Neutrophil (primary cell): ENCODE data around the gene DAB1.

Experiments
- H3K27ac ChIP-seq: fragments of 200-600 bp; sonication (generic); 2 replicates; pipeline ENCODE4 v1.5.1; 2016; ENCODE audit warnings: mild to moderate bottlenecking, moderate library complexity
- H3K27me3 ChIP-seq: fragments of 200-600 bp; sonication (generic); 2 replicates; pipeline ENCODE4 v1.6.0; 2016; ENCODE audit warnings: mild to moderate bottlenecking
- H3K36me3 ChIP-seq: fragments of 200-600 bp; sonication (generic); 2 replicates; pipeline ENCODE4 v1.5.1; 2017
- H3K4me1 ChIP-seq, 2 experiments: fragments of 200-600 bp in 1 of 2; sonication (generic) in 1 of 2; 1 replicate in 1 of 2; 2 replicates in 1 of 2; pipeline versions ENCODE4 v1.5.1 to v1.6.1; 2013 to 2016; ENCODE audit warnings: low read depth in 1 of 2, low read length in 1 of 2, mild to moderate bottlenecking in 1 of 2, moderate library complexity in 1 of 2; ENCODE audit not compliant: control insufficient read depth in 1 of 2, insufficient read depth in 1 of 2
- H3K4me3 ChIP-seq, 2 experiments: fragments of 200-600 bp in 1 of 2; sonication (generic) in 1 of 2; 1 replicate in 1 of 2; 2 replicates in 1 of 2; pipeline ENCODE4 v1.5.1; 2013 to 2016; ENCODE audit warnings: low read depth in 1 of 2, low read length in 1 of 2, mild to moderate bottlenecking in 1 of 2, moderate library complexity in 1 of 2
- H3K9me3 ChIP-seq: fragments of 200-600 bp; sonication (generic); 2 replicates; pipeline ENCODE4 v1.5.1; 2016
- TF ChIP-seq, protein P1 (sequence below): fragments of 200-600 bp; sonication (generic); IDR thresholded peaks from 2 replicates; pipeline ENCODE4 v1.5.1; 2016; ENCODE audit warnings: antibody characterized with exemption

The DAB1 gene

DNA sequence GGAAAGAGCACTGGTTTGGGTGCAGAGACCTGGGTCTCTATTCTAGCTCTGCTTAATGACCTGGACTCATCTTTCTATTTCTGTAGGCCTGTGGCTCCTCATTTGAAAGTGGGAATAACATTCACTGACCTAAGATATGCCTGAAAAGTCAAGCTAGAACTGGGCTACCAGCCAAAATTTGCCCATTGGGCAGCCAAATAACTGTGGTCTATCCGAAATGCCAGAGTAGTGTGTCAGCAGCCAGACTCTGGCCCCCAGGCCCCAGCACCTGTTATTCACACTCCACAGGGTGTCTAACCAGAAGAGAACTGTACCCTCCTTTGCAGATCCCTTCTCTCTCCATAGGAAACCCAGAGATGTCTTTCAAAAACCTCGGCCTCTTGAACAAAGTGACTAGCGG is 12.6 kb downstream of the DAB1 start:
- Histone ChIP-seq H3K27me3 (no peaks in the 10 kb centered on the region), H3K9me3 (no peaks in the 10 kb centered on the region), H3K36me3 (no peaks in the 10 kb centered on the region), H3K27ac (no peak overlapping the region), H3K4me1 (no peaks in the 10 kb centered on the region), H3K4me3 (no peak overlapping the region)
- TF ChIP-seq, protein P1, sequence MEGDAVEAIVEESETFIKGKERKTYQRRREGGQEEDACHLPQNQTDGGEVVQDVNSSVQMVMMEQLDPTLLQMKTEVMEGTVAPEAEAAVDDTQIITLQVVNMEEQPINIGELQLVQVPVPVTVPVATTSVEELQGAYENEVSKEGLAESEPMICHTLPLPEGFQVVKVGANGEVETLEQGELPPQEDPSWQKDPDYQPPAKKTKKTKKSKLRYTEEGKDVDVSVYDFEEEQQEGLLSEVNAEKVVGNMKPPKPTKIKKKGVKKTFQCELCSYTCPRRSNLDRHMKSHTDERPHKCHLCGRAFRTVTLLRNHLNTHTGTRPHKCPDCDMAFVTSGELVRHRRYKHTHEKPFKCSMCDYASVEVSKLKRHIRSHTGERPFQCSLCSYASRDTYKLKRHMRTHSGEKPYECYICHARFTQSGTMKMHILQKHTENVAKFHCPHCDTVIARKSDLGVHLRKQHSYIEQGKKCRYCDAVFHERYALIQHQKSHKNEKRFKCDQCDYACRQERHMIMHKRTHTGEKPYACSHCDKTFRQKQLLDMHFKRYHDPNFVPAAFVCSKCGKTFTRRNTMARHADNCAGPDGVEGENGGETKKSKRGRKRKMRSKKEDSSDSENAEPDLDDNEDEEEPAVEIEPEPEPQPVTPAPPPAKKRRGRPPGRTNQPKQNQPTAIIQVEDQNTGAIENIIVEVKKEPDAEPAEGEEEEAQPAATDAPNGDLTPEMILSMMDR, result no peak

DNA sequence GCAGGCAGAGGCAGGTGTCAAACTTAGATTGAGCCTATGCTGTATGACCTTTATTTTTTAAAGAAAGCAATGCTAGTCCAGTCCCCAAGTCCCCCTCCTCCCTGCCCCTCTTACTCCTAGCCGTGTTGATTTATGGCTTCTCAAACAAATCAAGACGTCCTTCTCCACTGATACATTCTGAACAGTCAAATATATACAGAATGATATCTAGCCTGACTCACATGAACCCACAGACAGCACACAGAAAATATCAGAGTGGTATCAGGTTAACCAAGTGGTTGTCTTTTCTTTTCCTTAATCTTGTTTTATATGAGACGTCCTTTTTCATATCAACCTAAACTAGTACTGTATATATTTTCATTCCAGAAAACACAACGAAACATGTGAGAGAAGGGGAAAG is 13.4 kb downstream of the DAB1 start:
- Histone ChIP-seq H3K27me3 (no peaks in the 10 kb centered on the region), H3K4me3 (no peak overlapping the region), H3K36me3 (no peaks in the 10 kb centered on the region), H3K9me3 (no peaks in the 10 kb centered on the region), H3K27ac (no peak overlapping the region), H3K4me1 (no peaks in the 10 kb centered on the region)
- TF ChIP-seq, protein P1, result no peak

DNA sequence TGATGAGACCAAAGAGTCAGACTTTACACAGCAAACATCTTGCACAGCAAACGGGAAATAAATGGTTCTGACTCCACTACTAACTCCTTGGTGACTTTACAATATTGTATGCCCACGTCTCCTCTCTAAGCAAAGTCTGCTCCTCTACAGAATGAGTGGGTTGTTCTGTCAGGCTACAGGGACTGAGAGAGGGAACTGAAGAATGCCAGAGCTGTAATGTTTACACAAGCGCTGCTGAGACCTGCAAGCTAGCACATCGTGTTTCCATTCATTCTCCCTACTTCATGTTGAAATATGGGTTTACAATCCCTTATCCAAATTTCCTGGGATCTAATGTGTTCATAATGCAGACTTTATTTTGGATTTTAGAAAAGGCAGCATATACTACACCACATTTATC is 15.9 kb downstream of the DAB1 start:
- Histone ChIP-seq H3K4me1 (no peaks in the 10 kb centered on the region), H3K36me3 (no peaks in the 10 kb centered on the region), H3K27ac (no peak overlapping the region), H3K27me3 (no peaks in the 10 kb centered on the region), H3K4me3 (no peak overlapping the region), H3K9me3 (no peaks in the 10 kb centered on the region)
- TF ChIP-seq, protein P1, result no peak

DNA sequence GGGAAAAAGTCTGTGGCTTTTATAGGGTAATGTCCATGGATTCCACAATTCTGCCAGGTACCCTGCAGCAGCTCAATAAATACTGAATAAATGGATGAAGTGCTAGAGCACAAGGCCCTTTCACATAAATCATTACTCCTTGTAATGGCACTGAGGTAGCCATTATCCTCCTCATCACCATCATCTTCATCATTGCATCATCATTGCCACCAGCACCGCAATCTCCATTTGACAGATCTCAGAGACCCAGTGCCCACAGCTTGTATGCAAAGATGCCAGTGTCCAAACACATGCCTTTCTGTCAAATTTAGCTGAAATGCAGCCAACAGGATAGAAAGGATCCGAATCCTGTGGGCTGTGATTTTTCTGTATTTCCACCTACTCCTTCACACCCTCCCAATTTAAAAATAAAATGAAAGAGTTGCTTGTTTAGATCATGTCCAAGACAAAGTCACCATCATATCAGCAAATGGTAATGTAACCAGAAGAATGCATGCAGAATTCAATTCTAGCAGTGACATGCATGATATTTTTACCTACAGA is 17.4 kb downstream of the DAB1 start:
- no peaks in the 10 kb centered on the region for H3K27me3 ChIP-seq
- TF ChIP-seq, protein P1, result no peak
- H3K4me3 ChIP-seq, result no peak overlapping the region
- H3K27ac ChIP-seq, result no peak overlapping the region
- H3K9me3 ChIP-seq, result no peaks in the 10 kb centered on the region
- no peaks in the 10 kb centered on the region for H3K4me1 ChIP-seq
- H3K36me3 ChIP-seq, result no peaks in the 10 kb centered on the region

DNA sequence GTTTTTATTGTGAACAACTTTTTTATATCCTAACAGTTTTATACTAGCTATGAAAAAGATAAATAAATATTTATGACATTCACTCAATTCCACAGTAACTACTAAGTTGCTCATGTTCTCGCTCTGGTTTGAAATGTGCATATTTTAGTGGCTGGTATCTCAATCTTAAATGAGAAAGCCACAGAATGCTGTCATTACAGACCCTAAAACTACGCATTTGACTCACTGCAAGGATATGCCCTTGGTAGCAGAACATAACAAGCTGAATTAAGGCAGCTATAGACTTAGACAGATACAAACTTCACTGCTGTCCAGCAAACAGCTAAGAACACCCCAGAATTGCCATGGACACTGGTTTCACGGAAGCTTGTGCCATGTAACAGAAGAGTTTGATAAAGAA is 19.0 kb downstream of the DAB1 start:
- H3K27me3 ChIP-seq, result no peaks in the 10 kb centered on the region
- no peak overlapping the region for H3K27ac ChIP-seq
- H3K36me3 ChIP-seq, result no peaks in the 10 kb centered on the region
- TF ChIP-seq, protein P1, result no peak
- H3K9me3 ChIP-seq, result no peaks in the 10 kb centered on the region
- no peaks in the 10 kb centered on the region for H3K4me1 ChIP-seq
- H3K4me3 ChIP-seq, result no peak overlapping the region

DNA sequence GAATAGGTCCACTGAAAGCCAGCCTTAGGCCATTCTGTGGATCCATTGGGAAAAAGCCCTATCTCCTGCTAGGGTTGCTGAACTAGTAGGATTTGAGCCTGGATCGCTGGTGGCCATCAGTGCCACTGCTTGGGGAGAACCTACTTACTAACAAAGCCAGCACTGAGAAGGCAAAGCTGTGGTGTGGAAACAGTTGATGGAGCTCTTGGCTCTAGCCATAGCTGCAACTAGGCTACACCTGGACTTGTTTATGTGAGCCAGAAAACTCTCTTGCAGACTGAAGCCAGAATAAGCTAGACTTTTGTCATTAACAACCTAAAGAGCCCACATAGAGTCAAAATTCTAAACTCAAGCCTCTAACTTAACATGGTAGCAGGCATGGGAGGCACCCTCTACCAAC is 20.7 kb downstream of the DAB1 start:
- H3K27ac ChIP-seq, result no peak overlapping the region
- no peak overlapping the region for H3K4me3 ChIP-seq
- no peaks in the 10 kb centered on the region for H3K4me1 ChIP-seq
- no peaks in the 10 kb centered on the region for H3K9me3 ChIP-seq
- H3K36me3 ChIP-seq, result no peaks in the 10 kb centered on the region
- no peaks in the 10 kb centered on the region for H3K27me3 ChIP-seq
- TF ChIP-seq, protein P1, result no peak
